NB4 (cell line): ENCODE results near the gene SMIM7.

Source experiments
- MYC ChIP-seq: IDR thresholded peaks from 2 replicates; pipeline ENCODE4 v1.6.1; 2011; ENCODE audit warnings: low read depth, low read length
- POLR2A ChIP-seq: IDR thresholded peaks from 2 replicates; pipeline ENCODE4 v1.6.1; 2011; ENCODE audit warnings: mild to moderate bottlenecking; ENCODE audit not compliant: insufficient read length; ENCODE audit errors: extremely low read depth
- TF ChIP-seq, protein P1 (sequence below): IDR thresholded peaks from 2 replicates; pipeline ENCODE4 v1.6.1; 2011; ENCODE audit warnings: low read depth, low read length
- TF ChIP-seq, protein P2 (sequence below): IDR thresholded peaks from one replicate; pipeline ENCODE4 v1.5.1; 2012; ENCODE audit warnings: low read depth, low read length

DNA sequence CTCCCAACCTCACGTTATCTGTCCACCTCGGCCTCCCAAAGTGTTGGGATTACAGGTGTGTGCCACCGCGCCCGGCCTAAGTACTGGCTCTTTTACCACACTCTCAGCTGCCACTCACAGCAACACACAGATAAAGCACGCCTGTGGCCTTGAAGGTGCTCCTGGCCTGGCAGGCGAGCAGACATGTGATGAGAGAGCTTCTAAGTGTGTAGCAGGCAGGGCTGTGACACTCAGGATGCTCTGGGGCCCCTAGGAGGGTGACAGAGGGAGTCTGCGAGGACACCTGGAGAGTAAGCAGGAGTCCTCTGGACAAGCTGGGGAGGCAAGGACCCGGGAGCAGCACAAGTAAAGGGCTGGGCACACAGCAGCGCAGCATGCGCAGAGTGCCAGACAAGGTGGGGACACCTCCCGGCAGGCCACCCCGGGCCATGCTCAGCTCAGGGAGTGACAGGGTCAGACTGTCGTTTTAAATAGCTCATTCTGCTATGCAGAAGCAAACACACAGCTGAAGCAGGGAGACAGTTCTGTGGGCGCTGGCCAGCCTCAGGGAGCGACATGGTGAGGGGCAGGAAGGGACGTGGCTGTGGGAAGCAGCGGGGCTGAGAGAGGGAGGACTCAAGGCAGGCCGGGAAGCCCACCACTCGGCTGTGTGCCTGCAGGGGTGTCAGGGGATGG is 58.4 kb downstream of the SMIM7 start:
- TF ChIP-seq, protein P1, sequence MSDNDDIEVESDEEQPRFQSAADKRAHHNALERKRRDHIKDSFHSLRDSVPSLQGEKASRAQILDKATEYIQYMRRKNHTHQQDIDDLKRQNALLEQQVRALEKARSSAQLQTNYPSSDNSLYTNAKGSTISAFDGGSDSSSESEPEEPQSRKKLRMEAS, result no peak
- TF ChIP-seq, protein P2, sequence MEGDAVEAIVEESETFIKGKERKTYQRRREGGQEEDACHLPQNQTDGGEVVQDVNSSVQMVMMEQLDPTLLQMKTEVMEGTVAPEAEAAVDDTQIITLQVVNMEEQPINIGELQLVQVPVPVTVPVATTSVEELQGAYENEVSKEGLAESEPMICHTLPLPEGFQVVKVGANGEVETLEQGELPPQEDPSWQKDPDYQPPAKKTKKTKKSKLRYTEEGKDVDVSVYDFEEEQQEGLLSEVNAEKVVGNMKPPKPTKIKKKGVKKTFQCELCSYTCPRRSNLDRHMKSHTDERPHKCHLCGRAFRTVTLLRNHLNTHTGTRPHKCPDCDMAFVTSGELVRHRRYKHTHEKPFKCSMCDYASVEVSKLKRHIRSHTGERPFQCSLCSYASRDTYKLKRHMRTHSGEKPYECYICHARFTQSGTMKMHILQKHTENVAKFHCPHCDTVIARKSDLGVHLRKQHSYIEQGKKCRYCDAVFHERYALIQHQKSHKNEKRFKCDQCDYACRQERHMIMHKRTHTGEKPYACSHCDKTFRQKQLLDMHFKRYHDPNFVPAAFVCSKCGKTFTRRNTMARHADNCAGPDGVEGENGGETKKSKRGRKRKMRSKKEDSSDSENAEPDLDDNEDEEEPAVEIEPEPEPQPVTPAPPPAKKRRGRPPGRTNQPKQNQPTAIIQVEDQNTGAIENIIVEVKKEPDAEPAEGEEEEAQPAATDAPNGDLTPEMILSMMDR, result no peak
- TF ChIP-seq POLR2A (no peak), MYC (no peak)
